Prostate gland (tissue), 2 donors: ENCODE measurements around the gene ATP13A1. TPM values are rescaled to one million over a fixed set of nuclear protein-coding genes. Genes with fewer than 3 reads are reported as not detected.

Experiments used
- DNase-seq: peaks from one replicate; pipeline ENCODE4 v3.0.0-alpha.2; 2019; ENCODE audit warnings: low spot score
- H3K27ac ChIP-seq, 2 donors: fragments of 200-600 bp; sonication (generic); 2 replicates each; pipeline ENCODE4 v1.5.1; 2017 to 2019
- H3K27me3 ChIP-seq: fragments of 200-600 bp; sonication (generic); replicated peaks from 2 replicates; pipeline ENCODE4 v1.5.1; 2019; ENCODE audit not compliant: insufficient read depth
- H3K36me3 ChIP-seq, 2 donors: fragments of 200-600 bp; sonication (generic); 1 replicate in 1 of 2; 2 replicates in 1 of 2; pipeline versions ENCODE4 v1.5.1 to v1.8.1; 2017 to 2019
- H3K4me1 ChIP-seq: fragments of 200-600 bp; sonication (generic); replicated peaks from 2 replicates; pipeline ENCODE4 v1.5.1; 2019
- H3K4me3 ChIP-seq, 2 donors: fragments of 200-600 bp; sonication (generic); 2 replicates each; pipeline ENCODE4 v1.5.1; 2017 to 2019
- H3K9me3 ChIP-seq: fragments of 200-600 bp; sonication (generic); 2 replicates; pipeline ENCODE4 v1.5.1; 2017
- CTCF ChIP-seq, 4 experiments: fragments of 200-600 bp in 2 of 4; fragments of 450-650 bp in 2 of 4; sonication (generic) in 2 of 4; IDR thresholded peaks; 1 replicate in 3 of 4; 2 replicates in 1 of 4; pipeline ENCODE4 v1.5.1; 2016 to 2019; ENCODE audit warnings: antibody characterized with exemption in 4 of 4, mild to moderate bottlenecking in 2 of 4, moderate library complexity in 2 of 4
- POLR2A ChIP-seq: fragments of 450-650 bp; IDR thresholded peaks from one replicate; pipeline ENCODE4 v1.6.1; 2016; ENCODE audit warnings: antibody characterized with exemption, mild to moderate bottlenecking
- POLR2AphosphoS5 ChIP-seq: sonication (generic); formaldehyde crosslinking; IDR thresholded peaks from one replicate; pipeline ENCODE4 v1.6.1; 2017; ENCODE audit warnings: antibody characterized with exemption
- WGBS: methylation state at CpG from one replicate; pipeline ENCODE4 v1.1.5; 2018; 5-methylcytosine and 5-hydroxymethylcytosine counted together
- intact Hi-C: fragments of 100-400 bp; cut with DNase I; formaldehyde crosslinking; loops from one replicate; pipeline ENCODE4 v1.14.2; 2022
- total RNA-seq, 2 donors: library from RNA; depleted of rRNA; stranded (reverse); fragments of >200 nt; gene quantifications; one replicate each; pipeline ENCODE4 v1.1.0, GENCODE V29; 2016

ATP13A1 gene
- total RNA-seq, 2 donors from 2014 or later = 227 to 315 TPM

DNA sequence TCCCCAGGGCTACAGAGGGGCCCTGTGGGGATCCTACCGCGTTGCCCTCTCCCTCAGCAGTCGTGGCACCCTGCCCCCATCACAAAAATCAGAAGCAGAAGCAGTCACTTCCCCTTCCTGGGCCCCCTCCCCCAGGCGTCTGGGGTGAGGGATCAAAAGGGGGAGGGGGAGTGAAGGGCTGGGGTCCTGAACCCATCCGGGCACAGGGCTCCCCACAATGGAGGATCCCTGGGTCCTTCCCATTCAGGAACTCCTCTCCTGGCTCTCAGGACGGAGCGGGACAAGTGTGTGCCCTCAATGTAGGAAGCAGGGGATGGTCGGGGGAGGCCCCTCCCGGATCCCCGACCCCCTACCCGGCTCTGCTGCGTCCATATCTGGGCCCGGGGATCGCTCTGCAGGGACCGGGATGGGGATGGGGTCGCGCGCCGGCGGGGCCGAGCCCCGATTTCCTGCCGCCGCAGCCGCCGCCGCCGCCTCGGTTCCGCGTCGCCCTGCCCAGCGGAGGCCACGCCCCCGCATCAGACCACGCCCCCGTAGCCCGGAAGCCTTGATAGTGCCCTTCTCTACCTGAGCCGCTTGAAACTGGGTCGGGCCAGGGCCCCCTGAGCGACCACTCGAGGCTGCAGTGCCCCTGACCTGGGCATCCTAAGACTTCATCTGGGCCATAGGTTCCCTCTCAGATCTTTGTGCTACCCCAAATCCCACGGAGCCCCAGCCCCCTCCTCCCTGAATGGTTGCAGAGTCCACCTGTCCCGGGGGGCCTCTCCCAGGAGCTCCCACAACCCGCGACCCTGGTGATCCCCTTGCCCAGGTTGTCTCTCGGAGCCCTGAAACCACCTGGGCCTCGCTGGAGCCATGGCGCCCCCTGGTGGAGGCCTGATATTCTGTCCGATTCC, 20.1 kb downstream of the ATP13A1 start, which contains the start of gene GMIP:
TSS of gene GMIP (minus strand) at position 500 of the 896 bp plus-strand sequence. CDS start at position 372, 128 bp downstream.
- H3K4me3 ChIP-seq = peak within 1 kb of the TSS; percentile 62 to 72
- DNase-seq = peak; percentile 66
- peaks cover 9 to 28% of the 10 kb centered on the region in 2 donors for H3K36me3 ChIP-seq
- WGBS = 1% methylated on average over 26 of the region's 50 CpGs
- no peaks in the 10 kb centered on the region for H3K4me1 ChIP-seq
- no peaks in the 10 kb centered on the region for H3K27me3 ChIP-seq
- TF ChIP-seq POLR2AphosphoS5 = no peak
- peak; percentile 66 for TF ChIP-seq POLR2A
- TF ChIP-seq CTCF (IDR thresholded peaks at IDR 0.05) = peak; percentile 82 to 92 (median 89)
- intact Hi-C loops = loop anchor here (2.0 kb wide), 1 partner anchor 111 kb away; no protein-coding TSS in a partner anchor
- H3K9me3 ChIP-seq = no peaks in the 10 kb centered on the region
- H3K27ac ChIP-seq = peak within 1 kb of the TSS; percentile 51 to 58

DNA sequence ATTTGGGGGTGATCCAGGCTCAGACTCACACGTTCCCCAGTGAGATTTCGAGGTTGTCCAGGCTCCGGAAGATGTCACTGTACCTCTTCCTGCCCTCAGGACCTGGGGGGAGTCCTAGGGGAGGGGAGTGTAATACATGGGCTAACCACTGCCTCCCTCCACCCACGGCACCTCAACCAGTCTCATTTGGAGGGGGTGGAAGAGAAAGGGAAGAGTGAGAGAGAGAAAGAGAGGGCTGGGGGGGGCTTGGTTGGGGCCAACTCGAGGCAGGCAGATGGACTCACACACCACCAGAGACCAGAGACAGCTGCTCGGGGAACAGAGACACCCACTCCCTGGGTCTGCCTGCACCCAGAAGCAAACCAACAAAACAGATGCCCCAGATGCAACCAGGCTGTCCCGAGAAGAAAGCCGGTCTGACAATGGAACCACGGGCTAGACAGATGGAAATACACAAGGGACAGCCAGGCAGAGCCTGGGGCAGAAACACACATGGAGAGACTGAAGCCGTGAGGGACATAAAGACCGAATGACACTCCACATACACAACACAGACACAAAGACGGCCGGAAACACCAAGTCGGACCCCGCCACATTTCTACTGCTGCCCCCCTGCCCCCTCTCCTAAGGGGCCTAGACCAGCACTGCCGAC, 20.8 kb downstream of the ATP13A1 start:
- 21% methylated on average over 16 of the region's 16 CpGs for WGBS
- no peaks in the 10 kb centered on the region for H3K27me3 ChIP-seq
- no peak for TF ChIP-seq CTCF (IDR thresholded peaks at IDR 0.05)
- TF ChIP-seq POLR2AphosphoS5 = no peak
- no peak for TF ChIP-seq POLR2A
- H3K4me3 ChIP-seq = peak overlapping the region; percentile 62 to 72
- peaks cover 8 to 25% of the 10 kb centered on the region in 2 donors for H3K36me3 ChIP-seq
- DNase-seq = no peak
- no peaks in the 10 kb centered on the region for H3K4me1 ChIP-seq
- intact Hi-C loops = loop anchor here (2.0 kb wide), 1 partner anchor 110 kb away; no protein-coding TSS in a partner anchor
- peak overlapping the region; percentile 51 to 58 for H3K27ac ChIP-seq
- H3K9me3 ChIP-seq = no peaks in the 10 kb centered on the region

GRCh38 chr19:19637523-19638251, 25.8 kb downstream of the ATP13A1 start:
- H3K27me3 ChIP-seq = no peaks in the 10 kb centered on the region
- intact Hi-C loops = no loop called here
- H3K4me1 ChIP-seq = no peaks in the 10 kb centered on the region
- 84% methylated on average over 53 of the region's 53 CpGs for WGBS
- H3K4me3 ChIP-seq = no peak overlapping the region
- DNase-seq = no peak
- no peak overlapping the region for H3K27ac ChIP-seq
- no peaks in the 10 kb centered on the region for H3K9me3 ChIP-seq
- H3K36me3 ChIP-seq = no peaks in the 10 kb centered on the region
- no peak for TF ChIP-seq POLR2AphosphoS5
- no peak for TF ChIP-seq POLR2A
- TF ChIP-seq CTCF (IDR thresholded peaks at IDR 0.05) = no peak

DNA sequence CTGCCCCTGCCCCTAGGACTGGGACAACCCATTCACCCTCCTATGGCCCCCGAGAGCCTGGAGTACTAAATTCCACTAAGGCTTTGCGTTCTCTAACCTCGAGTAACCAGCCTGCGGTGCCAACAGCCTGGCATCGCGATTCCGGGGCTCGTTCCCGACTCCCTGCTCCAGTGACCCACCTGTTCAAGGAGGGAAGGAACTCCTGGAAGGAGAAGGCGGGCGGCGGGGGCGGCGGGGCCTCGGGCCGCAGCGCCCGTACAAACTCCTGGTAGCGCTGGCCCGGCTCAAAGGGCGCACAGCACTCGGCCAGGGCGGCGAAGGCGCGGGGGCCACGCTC, 26.3 kb downstream of the ATP13A1 start:
- Histone ChIP-seq H3K4me3 (no peak overlapping the region), H3K27ac (no peak overlapping the region), H3K4me1 (no peaks in the 10 kb centered on the region), H3K27me3 (no peaks in the 10 kb centered on the region), H3K36me3 (no peaks in the 10 kb centered on the region), H3K9me3 (no peaks in the 10 kb centered on the region)
- intact Hi-C loops = no loop called here
- TF ChIP-seq CTCF (IDR thresholded peaks at IDR 0.05) (no peak), POLR2A (no peak), POLR2AphosphoS5 (no peak)
- 65% methylated on average over 27 of the region's 27 CpGs for WGBS
- no peak for DNase-seq
